Breast epithelium (tissue), 4 donors: ENCODE data around the gene NCKAP5. TPM values are rescaled to one million over a fixed set of nuclear protein-coding genes. Genes with fewer than 3 reads are reported as not detected.

Experiments
- DNase-seq, 2 donors: peaks; one replicate each; pipeline ENCODE4 v3.0.0-alpha.2; 2019; ENCODE audit warnings: low spot score in 2 of 2
- H3K27ac ChIP-seq, 2 donors: fragments of 200-600 bp; sonication (generic) in 1 of 2; one replicate each; pipeline ENCODE4 v1.5.1; 2016 to 2019; ENCODE audit warnings: mild to moderate bottlenecking in 1 of 2
- H3K27me3 ChIP-seq, 2 donors: fragments of 200-600 bp; sonication (generic) in 1 of 2; one replicate each; pipeline versions ENCODE4 v1.5.1 to v1.6.0; 2017 to 2019; ENCODE audit warnings: control low read depth in 1 of 2, mild to moderate bottlenecking in 1 of 2
- H3K36me3 ChIP-seq: fragments of 200-600 bp; one replicate; pipeline ENCODE4 v1.5.1; 2019
- H3K4me1 ChIP-seq, 2 donors: fragments of 200-600 bp; sonication (generic); one replicate each; pipeline ENCODE4 v1.5.1; 2016 to 2019; ENCODE audit warnings: control low read depth in 1 of 2
- H3K4me3 ChIP-seq, 3 donors: fragments of 200-600 bp; sonication (generic); 1 replicate in 2 of 3; 2 replicates in 1 of 3; pipeline ENCODE4 v1.5.1; 2016 to 2019; ENCODE audit warnings: mild to moderate bottlenecking in 3 of 3, moderate library complexity in 2 of 3
- H3K9me3 ChIP-seq, 2 donors: fragments of 200-600 bp; sonication (generic) in 1 of 2; one replicate each; pipeline ENCODE4 v1.5.1; 2016 to 2019; ENCODE audit warnings: control low read depth in 1 of 2
- POLR2A ChIP-seq: fragments of 450-650 bp; IDR thresholded peaks from one replicate; pipeline ENCODE4 v1.6.1; 2016; ENCODE audit warnings: antibody characterized with exemption, mild to moderate bottlenecking, moderate library complexity
- POLR2AphosphoS5 ChIP-seq, 3 donors: sonication (generic); formaldehyde crosslinking; IDR thresholded peaks; one replicate each; pipeline ENCODE4 v1.6.1; 2017; ENCODE audit warnings: antibody characterized with exemption in 3 of 3
- intact Hi-C: fragments of 100-400 bp; cut with DNase I; formaldehyde crosslinking; loops from one replicate; pipeline ENCODE4 v1.15.1; 2023; ENCODE audit warnings: low total_unique reads
- total RNA-seq, 3 donors: library from RNA; depleted of rRNA; stranded (reverse); fragments of >200 nt; gene quantifications; one replicate each; pipeline ENCODE4 v1.1.0, GENCODE V29; 2016
- TF ChIP-seq, protein P1 (sequence below), 3 donors: fragments of 450-650 bp; IDR thresholded peaks; one replicate each; pipeline ENCODE4 v1.5.1; 2016 to 2017; ENCODE audit warnings: antibody characterized with exemption in 3 of 3, mild to moderate bottlenecking in 3 of 3, moderate library complexity in 3 of 3

The NCKAP5 gene
- total RNA-seq, 3 donors from 2014 or later: 1.1 to 10.5 (median 6.1) TPM

GRCh38 chr2:133120310-133120709 is 448.0 kb downstream of the NCKAP5 start:
- Histone ChIP-seq H3K36me3 (no peaks in the 10 kb centered on the region), H3K4me1 (no peaks in the 10 kb centered on the region), H3K9me3 (no peaks in the 10 kb centered on the region), H3K27me3 (no peaks in the 10 kb centered on the region), H3K27ac (no peak overlapping the region), H3K4me3 (no peak overlapping the region)
- no peak for DNase-seq
- TF ChIP-seq POLR2A (no peak), POLR2AphosphoS5 (IDR thresholded peaks at IDR 0.05) (no peak)
- TF ChIP-seq, protein P1, sequence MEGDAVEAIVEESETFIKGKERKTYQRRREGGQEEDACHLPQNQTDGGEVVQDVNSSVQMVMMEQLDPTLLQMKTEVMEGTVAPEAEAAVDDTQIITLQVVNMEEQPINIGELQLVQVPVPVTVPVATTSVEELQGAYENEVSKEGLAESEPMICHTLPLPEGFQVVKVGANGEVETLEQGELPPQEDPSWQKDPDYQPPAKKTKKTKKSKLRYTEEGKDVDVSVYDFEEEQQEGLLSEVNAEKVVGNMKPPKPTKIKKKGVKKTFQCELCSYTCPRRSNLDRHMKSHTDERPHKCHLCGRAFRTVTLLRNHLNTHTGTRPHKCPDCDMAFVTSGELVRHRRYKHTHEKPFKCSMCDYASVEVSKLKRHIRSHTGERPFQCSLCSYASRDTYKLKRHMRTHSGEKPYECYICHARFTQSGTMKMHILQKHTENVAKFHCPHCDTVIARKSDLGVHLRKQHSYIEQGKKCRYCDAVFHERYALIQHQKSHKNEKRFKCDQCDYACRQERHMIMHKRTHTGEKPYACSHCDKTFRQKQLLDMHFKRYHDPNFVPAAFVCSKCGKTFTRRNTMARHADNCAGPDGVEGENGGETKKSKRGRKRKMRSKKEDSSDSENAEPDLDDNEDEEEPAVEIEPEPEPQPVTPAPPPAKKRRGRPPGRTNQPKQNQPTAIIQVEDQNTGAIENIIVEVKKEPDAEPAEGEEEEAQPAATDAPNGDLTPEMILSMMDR (IDR thresholded peaks at IDR 0.05): no peak
- intact Hi-C loops: no loop called here

DNA sequence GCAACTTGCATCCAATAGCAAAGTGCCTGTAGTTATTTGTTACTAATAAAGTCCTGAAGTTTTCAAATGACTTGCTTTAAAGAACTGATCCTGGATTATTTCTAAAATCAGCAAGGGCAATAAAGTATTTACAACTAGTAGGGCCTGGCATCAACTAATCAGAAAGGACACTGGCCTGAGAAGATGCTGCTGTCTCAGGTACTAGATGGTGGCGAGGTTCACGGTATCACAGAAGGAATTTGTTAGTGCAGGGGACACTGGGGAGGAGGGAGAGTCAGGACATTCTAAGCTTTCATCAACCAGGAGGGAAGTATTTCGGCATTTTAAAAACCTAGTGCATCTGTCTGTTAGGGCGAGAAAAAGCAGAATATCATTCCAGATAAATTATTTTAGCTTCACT is 458.1 kb downstream of the NCKAP5 start:
- Histone ChIP-seq H3K27me3 (no peaks in the 10 kb centered on the region), H3K9me3 (no peaks in the 10 kb centered on the region), H3K27ac (no peak overlapping the region), H3K36me3 (no peaks in the 10 kb centered on the region), H3K4me1 (no peaks in the 10 kb centered on the region), H3K4me3 (no peak overlapping the region)
- intact Hi-C loops: no loop called here
- DNase-seq: no peak
- TF ChIP-seq POLR2A: no peak
- no peak for TF ChIP-seq POLR2AphosphoS5 (IDR thresholded peaks at IDR 0.05)
- TF ChIP-seq, protein P1 (IDR thresholded peaks at IDR 0.05): no peak

DNA sequence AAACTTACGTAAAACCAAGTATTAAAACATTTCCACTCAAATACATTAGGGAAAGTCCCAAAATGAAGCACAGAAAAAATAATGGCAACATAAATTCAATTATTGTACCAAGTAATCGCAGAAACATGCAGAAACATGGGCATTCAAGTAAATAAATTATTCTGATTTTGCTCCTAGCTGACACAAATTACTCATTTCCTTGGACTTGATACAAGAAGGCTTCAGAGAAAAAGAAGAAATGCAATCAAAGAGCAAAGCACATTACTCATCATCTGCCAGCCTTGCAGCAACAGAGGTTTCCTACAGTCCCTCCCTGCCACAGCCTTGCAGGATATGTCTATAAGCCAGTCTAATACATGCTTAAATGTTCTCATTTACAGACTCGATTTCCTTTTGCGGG is 458.5 kb downstream of the NCKAP5 start:
- no peaks in the 10 kb centered on the region for H3K4me1 ChIP-seq
- H3K27ac ChIP-seq: no peak overlapping the region
- intact Hi-C loops: no loop called here
- TF ChIP-seq POLR2AphosphoS5 (IDR thresholded peaks at IDR 0.05) (no peak), POLR2A (no peak)
- TF ChIP-seq, protein P1 (IDR thresholded peaks at IDR 0.05): no peak
- no peaks in the 10 kb centered on the region for H3K9me3 ChIP-seq
- no peak for DNase-seq
- no peaks in the 10 kb centered on the region for H3K36me3 ChIP-seq
- H3K4me3 ChIP-seq: no peak overlapping the region
- no peaks in the 10 kb centered on the region for H3K27me3 ChIP-seq

DNA sequence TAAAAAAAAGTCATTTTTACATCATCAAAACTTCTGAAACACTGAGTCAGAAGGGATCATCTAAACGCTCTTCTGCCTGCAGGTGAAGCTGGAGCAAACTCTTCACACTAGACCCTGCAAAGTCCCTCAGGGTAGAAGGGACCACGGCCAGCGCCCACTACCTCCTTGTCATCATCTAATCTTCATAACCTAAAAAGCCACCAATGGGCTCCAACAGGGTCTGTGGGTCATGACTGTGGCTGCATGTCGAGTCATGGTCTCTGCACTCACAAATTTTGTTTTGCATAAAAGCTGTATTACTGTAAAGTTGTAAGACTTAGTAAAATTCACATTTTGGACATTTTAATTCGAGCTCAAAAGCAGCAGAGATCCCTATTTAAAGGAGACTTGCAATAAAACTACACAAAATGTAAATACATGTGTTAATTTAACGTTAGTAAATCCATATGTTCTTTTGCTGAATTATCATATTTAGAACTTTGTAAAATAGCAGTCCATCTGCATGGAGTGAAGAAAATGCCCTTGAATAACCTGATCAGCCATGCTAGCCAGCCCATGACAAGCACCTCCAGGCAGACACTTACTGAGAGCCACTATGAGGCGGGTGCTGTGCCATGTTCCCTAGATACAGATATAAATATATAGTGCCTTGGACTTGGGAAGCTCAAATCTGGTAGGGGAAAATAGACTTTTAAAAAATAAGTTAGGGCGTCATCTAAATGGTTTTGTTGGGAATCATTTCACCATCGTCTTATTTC is 461.0 kb downstream of the NCKAP5 start:
- no peaks in the 10 kb centered on the region for H3K36me3 ChIP-seq
- intact Hi-C loops: no loop called here
- H3K27ac ChIP-seq: no peak overlapping the region
- no peaks in the 10 kb centered on the region for H3K9me3 ChIP-seq
- H3K4me1 ChIP-seq: no peaks in the 10 kb centered on the region
- no peaks in the 10 kb centered on the region for H3K27me3 ChIP-seq
- no peak for TF ChIP-seq POLR2A
- TF ChIP-seq, protein P1 (IDR thresholded peaks at IDR 0.05): no peak
- TF ChIP-seq POLR2AphosphoS5 (IDR thresholded peaks at IDR 0.05): no peak
- no peak overlapping the region for H3K4me3 ChIP-seq
- DNase-seq: no peak

DNA sequence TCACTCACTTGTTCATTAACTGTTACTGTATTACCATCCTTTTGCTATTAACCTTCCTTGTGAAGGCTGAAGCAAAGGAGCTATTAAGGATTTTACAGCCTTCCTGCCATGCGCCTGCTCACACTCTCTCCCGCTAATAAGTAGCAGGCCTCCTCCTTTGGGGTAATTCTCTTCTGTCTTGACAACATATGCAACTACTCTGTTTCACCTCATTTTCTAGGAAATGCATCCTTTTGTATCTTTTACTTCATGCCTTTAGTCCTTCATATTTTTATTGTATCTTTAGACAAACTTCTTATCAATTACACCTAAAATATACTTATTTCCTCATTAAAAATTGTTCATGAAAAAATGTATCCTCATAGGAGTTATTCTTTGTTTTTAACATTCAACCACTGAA is 463.4 kb downstream of the NCKAP5 start:
- TF ChIP-seq POLR2AphosphoS5 (IDR thresholded peaks at IDR 0.05): no peak
- no peak for TF ChIP-seq POLR2A
- no peaks in the 10 kb centered on the region for H3K27me3 ChIP-seq
- intact Hi-C loops: no loop called here

More for the DNA sequence above, 463.4 kb downstream of the NCKAP5 start:
- H3K27ac ChIP-seq: no peak overlapping the region
- H3K4me1 ChIP-seq: no peaks in the 10 kb centered on the region
- H3K36me3 ChIP-seq: no peaks in the 10 kb centered on the region
- no peaks in the 10 kb centered on the region for H3K9me3 ChIP-seq
- DNase-seq: no peak
- no peak overlapping the region for H3K4me3 ChIP-seq
